Measurements from ENCODE around the gene CATSPERZ. TPM values are rescaled to one million over a fixed set of nuclear protein-coding genes. Genes with fewer than 3 reads are reported as not detected.

The CATSPERZ gene
- total RNA-seq, 1 donor from 2014 or later: not detected

GRCh38 chr11:64275031-64275800, 24.9 kb upstream of the CATSPERZ start:
- no peak for DNase-seq (ENCODE audit: low read depth)
- TF ChIP-seq CTCF (IDR thresholded peaks at IDR 0.05; ENCODE audit: insufficient read depth, low read length, poor library complexity, severe bottlenecking): no peak
- H3K27me3 ChIP-seq (ENCODE audit: control insufficient read depth, insufficient read depth, low read length): no peaks in the 10 kb centered on the region
- H3K4me3 ChIP-seq (ENCODE audit: low read depth, low read length): no peak overlapping the region
- H3K36me3 ChIP-seq (ENCODE audit: control insufficient read depth, insufficient read depth, low read length): no peaks in the 10 kb centered on the region

GRCh38 chr11:64275841-64276240, 24.3 kb upstream of the CATSPERZ start:
- TF ChIP-seq CTCF (IDR thresholded peaks at IDR 0.05; ENCODE audit: insufficient read depth, low read length, poor library complexity, severe bottlenecking): no peak
- no peak for DNase-seq (ENCODE audit: low read depth)
- H3K27me3 ChIP-seq (ENCODE audit: control insufficient read depth, insufficient read depth, low read length): no peaks in the 10 kb centered on the region
- no peaks in the 10 kb centered on the region for H3K36me3 ChIP-seq (ENCODE audit: control insufficient read depth, insufficient read depth, low read length)
- no peak overlapping the region for H3K4me3 ChIP-seq (ENCODE audit: low read depth, low read length)

DNA sequence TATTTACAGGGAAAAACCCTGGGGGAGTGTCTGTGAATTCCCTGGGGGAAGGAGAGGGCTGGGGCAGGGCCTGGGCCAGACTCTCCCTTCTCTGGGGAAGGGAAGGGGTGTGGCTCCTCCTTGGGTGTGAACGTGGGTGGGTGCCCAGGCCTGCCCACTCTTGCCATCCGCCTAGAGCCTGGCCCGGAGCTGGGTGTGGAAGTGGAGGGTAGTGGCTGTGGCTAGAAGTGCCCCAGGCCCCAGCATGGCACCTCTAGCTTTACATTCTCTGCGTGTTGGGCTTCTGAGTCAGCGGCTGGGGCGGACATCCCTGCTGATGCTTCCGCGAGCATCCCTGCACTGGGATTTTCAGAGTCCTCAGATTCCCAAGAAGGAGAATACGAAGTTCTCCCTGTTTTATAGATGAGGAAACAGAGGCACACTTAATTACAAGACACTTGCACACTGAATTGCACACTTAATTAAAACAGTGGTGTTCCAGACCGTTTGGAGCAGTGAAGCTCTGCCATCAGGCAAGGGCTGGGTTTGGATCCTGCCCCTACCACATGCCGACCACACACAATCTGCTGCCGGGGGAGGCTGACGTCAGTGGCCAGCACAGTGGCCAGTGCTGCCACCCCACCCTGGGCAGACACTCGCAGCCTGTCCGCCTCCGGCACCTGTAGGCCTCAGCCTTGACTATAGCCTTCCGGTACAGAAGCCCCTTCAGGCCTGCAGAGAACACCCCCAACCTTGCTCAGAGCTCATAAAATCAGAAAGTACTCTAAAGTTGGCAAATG, 23.3 kb upstream of the CATSPERZ start:
- DNase-seq (ENCODE audit: low read depth): no peak
- H3K36me3 ChIP-seq (ENCODE audit: control insufficient read depth, insufficient read depth, low read length): no peaks in the 10 kb centered on the region
- H3K4me3 ChIP-seq (ENCODE audit: low read depth, low read length): no peak overlapping the region
- TF ChIP-seq CTCF (IDR thresholded peaks at IDR 0.05; ENCODE audit: insufficient read depth, low read length, poor library complexity, severe bottlenecking): no peak
- H3K27me3 ChIP-seq (ENCODE audit: control insufficient read depth, insufficient read depth, low read length): no peaks in the 10 kb centered on the region

- no peak for TF ChIP-seq CTCF (IDR thresholded peaks at IDR 0.05; ENCODE audit: insufficient read depth, low read length, poor library complexity, severe bottlenecking)
- no peak overlapping the region for H3K4me3 ChIP-seq (ENCODE audit: low read depth, low read length)
- peaks cover 1% of the 10 kb centered on the region for H3K36me3 ChIP-seq (ENCODE audit: control insufficient read depth, insufficient read depth, low read length)
- DNase-seq (ENCODE audit: low read depth): no peak
- H3K27me3 ChIP-seq (ENCODE audit: control insufficient read depth, insufficient read depth, low read length): no peaks in the 10 kb centered on the region
Observed at GRCh38 chr11:64278576-64279190, 21.5 kb upstream of the CATSPERZ start.

- DNase-seq (ENCODE audit: low read depth): no peak
- Histone ChIP-seq H3K4me3 (ENCODE audit: low read depth, low read length) (no peak overlapping the region), H3K27me3 (ENCODE audit: control insufficient read depth, insufficient read depth, low read length) (no peaks in the 10 kb centered on the region), H3K36me3 (ENCODE audit: control insufficient read depth, insufficient read depth, low read length) (peaks cover 1% of the 10 kb centered on the region)
- TF ChIP-seq CTCF (IDR thresholded peaks at IDR 0.05; ENCODE audit: insufficient read depth, low read length, poor library complexity, severe bottlenecking): no peak
Observed at GRCh38 chr11:64281957-64282770, 18.0 kb upstream of the CATSPERZ start.
